NOMO-1 treated with DMSO at 0.1 percent for 48 hours (cell line): ENCODE results near the gene NOXA1.

ENCODE experiments used
- DNase-seq: peaks from one replicate; lab custom pipeline; 2025; ENCODE audit not compliant: unreplicated experiment; lab: John Stamatoyannopoulos, UW

The NOXA1 gene

GRCh38 chr9:137423514-137424291 lies 510 bp downstream of the NOXA1 start:
- peak; percentile 55 for DNase-seq

- no peak for DNase-seq
Observed at GRCh38 chr9:137426018-137426681, 3.0 kb downstream of the NOXA1 start.

- DNase-seq = no peak
Observed at GRCh38 chr9:137427454-137428310, 4.5 kb downstream of the NOXA1 start.

GRCh38 chr9:137428311-137428630 lies 5.1 kb downstream of the NOXA1 start:
- no peak for DNase-seq

- no peak for DNase-seq
Observed at GRCh38 chr9:137428841-137429545, 5.8 kb downstream of the NOXA1 start.

GRCh38 chr9:137429546-137429890 lies 6.3 kb downstream of the NOXA1 start:
- DNase-seq = no peak

- DNase-seq = no peak
Observed at GRCh38 chr9:137429974-137430722, 7.0 kb downstream of the NOXA1 start.

- no peak for DNase-seq
Observed at GRCh38 chr9:137430723-137431415, 7.7 kb downstream of the NOXA1 start.

- DNase-seq = no peak
Observed at GRCh38 chr9:137431416-137431931, 8.3 kb downstream of the NOXA1 start.

GRCh38 chr9:137432687-137433348 lies 9.6 kb downstream of the NOXA1 start:
- DNase-seq = no peak

- DNase-seq = no peak
Observed at GRCh38 chr9:137433349-137433915, 10.2 kb downstream of the NOXA1 start.

GRCh38 chr9:137433916-137434431 lies 10.8 kb downstream of the NOXA1 start:
- DNase-seq = no peak

- no peak for DNase-seq
Observed at GRCh38 chr9:137434498-137435380, 11.5 kb downstream of the NOXA1 start.

- DNase-seq = no peak
Observed at GRCh38 chr9:137435381-137435891, 12.2 kb downstream of the NOXA1 start.

GRCh38 chr9:137435980-137436760 lies 13.0 kb downstream of the NOXA1 start:
- DNase-seq = peak; percentile 75

GRCh38 chr9:137436761-137437600 lies 13.8 kb downstream of the NOXA1 start:
- no peak for DNase-seq
